NK-92 treated with Interleukin-12 subunit alpha and Interleukin-12 subunit beta, amount 100 ng/mL, for 24 hours (cell line): ENCODE measurements around the gene INSYN2B.
"Not testable (repeated sequence)": the region's sequence is repeated elsewhere in the genome, so short reads cannot be mapped to it uniquely, and the experiment has no call there.

ENCODE experiments used
- DNase-seq: peaks from one replicate; lab custom pipeline; 2025; lab: John Stamatoyannopoulos, UW

Gene INSYN2B

DNA sequence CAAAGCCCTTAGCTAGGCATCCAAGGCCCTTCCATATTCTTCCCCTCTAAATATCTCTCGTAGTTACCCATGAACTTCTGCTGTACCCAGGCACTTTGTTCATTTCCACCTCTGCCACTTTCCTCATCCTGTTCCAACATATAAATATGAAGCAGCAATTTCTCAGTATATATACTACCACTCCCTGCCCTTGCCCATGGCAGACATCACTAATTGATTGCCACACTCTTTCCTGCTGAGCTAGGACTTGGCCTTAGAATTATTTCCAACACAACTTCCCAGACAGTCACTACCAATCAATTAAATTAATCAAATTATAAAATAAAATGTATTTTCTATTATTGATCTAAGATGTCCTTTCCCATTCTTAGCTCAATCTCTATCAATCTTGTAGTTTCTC, 8.5 kb downstream of the INSYN2B start:
- no peak for DNase-seq

- no peak for DNase-seq
Measured at GRCh38 chr5:169970911-169971765, 9.2 kb downstream of the INSYN2B start.

DNA sequence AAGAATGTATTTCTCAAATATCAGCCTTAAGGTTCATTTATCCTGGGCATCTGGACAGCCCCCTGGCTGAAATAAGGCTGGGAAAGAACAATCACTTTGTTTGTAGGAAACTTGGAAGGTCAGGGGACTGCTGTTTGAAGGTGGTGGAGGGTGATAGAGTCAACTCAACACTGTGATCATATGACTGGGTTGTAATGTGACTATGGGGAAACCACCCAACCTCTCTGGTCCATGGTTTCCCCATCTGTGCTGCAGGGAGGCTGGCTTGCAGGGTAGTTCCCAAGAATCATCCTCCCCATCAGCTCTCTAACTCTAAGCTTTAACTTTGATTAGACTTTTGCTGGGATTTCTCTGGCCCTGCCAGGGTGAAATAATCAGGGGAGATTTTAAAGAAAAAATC, 10.0 kb downstream of the INSYN2B start:
- no peak for DNase-seq

DNA sequence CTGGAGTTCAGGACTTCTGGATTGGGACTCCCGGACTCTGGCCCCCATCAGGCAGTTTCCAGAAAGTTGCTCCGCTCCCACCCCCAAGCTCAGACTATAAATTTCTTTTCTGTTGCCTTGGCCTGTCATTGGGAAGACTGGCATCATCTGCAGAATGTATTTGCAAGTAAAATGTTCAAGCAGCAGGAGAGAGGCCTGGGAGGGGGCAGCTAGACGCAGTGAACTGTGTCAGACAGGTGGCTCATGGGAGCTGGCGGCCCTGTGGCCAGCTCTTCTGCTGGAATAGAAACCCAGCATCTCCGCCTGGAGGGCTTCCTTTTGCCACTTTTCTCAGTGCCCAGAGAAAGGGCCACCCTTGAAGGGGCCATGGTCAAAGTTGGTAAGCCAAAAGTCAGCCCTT, 16.0 kb downstream of the INSYN2B start:
- DNase-seq, result no peak

GRCh38 chr5:169960659-169961058, 19.6 kb downstream of the INSYN2B start:
- DNase-seq, result no peak

- no peak for DNase-seq
Measured at GRCh38 chr5:169958278-169958677, 22.0 kb downstream of the INSYN2B start.

GRCh38 chr5:169956756-169957155, 23.5 kb downstream of the INSYN2B start:
- no peak for DNase-seq

- DNase-seq, result no peak
Measured at GRCh38 chr5:169956126-169956525, 24.2 kb downstream of the INSYN2B start.

DNA sequence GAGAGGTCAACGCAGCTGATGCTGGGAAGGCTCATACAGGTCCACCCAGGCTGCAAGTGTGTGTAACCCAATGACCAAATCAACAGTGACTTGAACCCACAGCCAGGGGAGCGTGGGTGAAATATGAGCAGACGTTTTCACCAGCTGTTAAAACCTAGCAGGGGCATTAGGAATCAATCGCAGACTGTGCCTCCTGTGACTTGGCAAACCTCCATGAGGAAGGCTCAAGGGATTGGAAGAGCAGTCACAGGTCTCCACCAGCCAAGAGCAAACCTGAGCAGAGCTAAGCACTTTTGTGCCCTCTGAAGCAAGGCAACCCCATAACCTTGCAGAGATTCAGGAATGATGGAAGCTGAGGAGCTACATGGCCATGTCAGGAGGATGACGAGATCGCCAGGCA, 25.5 kb downstream of the INSYN2B start:
- no peak for DNase-seq

GRCh38 chr5:169953196-169953595, 27.1 kb downstream of the INSYN2B start:
- not testable (repeated sequence) for DNase-seq

GRCh38 chr5:169950333-169950732, 30.0 kb downstream of the INSYN2B start:
- no peak for DNase-seq

- no peak for DNase-seq
Measured at GRCh38 chr5:169946743-169947295, 33.5 kb downstream of the INSYN2B start.

DNA sequence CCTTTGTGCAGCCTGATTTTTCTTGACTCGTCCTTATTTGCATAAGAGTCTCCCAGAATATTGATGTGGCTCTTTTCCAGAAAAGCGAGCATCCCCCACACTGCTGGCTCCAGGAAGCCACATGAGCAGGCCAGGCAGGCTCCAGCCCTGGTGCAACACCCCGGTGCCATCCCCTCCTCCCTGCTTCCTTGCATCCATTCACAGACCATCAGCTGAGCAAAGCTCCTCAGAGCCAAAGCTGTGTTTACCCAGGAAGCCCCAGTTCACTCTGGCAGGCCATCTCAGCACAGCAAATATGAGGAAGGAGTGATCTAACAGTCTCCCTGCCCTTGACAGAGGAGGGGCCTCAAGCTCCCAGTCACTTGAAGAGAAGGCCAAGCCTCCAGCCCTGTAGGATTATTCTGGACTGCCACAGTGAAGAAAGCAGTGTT, 34.4 kb downstream of the INSYN2B start:
- no peak for DNase-seq

- no peak for DNase-seq
Measured at GRCh38 chr5:169944922-169945680, 35.2 kb downstream of the INSYN2B start.

DNA sequence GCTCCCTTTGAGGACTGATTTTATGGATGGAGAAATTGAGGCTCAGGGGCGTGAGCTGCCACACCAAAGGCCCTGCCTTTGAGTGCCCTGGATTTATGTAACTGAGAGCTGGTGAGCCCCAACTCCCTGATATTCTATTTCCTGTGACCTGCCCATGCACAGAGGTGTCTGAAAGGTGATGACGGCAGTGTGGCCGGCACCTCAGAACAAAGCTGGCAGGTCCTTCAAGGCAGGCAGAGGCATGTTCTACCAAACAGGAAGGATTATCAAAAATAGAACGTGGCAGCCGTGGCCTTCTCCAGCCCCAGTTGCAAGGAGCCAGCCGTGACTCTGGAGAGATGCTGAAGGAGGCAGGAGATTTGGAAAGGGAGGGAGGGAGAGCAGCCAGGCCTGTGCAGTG, 36.2 kb downstream of the INSYN2B start:
- DNase-seq, result no peak

GRCh38 chr5:169943026-169943425, 37.3 kb downstream of the INSYN2B start:
- no peak for DNase-seq

DNA sequence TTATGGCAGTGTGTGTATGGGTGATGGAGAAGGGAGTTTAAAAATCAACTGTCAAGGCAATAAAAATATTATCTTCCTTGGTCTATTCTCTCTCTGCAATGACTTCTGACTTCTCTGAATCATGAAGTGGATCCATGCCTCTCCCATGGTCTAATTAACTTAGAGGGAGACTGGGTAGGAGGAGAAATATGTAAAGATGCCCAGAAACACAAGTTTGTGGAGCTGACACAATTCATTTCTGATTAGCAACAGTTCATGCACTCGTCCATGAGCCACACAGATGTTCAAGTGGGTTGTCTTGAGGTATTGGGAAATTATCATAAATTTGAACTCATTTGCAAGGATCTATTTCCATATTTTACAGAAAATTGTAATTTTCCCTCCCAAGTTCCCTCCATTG, 38.1 kb downstream of the INSYN2B start:
- no peak for DNase-seq

GRCh38 chr5:169941542-169941941, 38.8 kb downstream of the INSYN2B start:
- DNase-seq, result no peak

DNA sequence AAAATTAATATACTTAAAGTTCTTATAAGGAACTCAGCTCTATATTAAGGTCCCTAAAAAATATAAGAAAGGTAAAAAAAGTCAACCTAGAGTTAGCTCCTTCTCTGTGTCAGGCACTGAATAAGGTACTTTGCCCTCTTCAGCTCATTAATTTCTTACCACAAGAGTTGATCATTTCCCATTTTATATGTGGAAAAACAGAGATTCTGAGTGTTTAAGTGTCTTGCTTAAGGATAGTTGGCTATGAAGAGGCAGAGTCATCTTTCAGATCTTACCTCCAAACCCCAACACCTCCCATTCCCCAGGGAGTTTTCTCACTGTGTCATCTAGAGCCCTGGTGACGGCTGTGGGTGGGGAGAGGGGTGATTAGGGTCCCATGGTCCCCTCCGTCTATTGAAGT, 40.6 kb downstream of the INSYN2B start:
- DNase-seq, result no peak

- DNase-seq, result no peak
Measured at GRCh38 chr5:169938439-169938838, 41.9 kb downstream of the INSYN2B start.

- no peak for DNase-seq
Measured at GRCh38 chr5:169935762-169936161, 44.5 kb downstream of the INSYN2B start.

DNA sequence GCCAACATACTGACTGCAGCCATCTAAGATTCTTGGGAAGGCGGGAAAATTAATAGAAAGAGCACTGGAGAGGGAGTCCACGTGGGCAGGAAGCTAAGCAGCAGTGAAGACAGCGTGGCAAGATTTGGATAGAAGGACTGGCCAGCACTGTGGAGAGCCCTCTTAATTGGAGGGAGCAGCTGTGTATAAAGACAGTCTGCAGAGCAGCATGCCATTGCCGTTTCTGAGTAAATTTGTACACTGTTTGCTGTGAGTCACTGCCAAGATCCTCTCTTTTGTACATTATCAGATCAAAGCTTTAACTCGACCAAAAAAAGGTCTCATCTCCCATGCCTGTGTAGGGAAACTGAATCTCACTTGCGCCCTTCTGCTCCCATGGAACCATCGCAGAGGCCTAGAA, 45.3 kb downstream of the INSYN2B start:
- DNase-seq, result no peak

GRCh38 chr5:169933616-169934015, 46.7 kb downstream of the INSYN2B start:
- no peak for DNase-seq
